C4-2B (cell line): Measurements from ENCODE around the gene GLT1D1.

ENCODE experiments used
- H3K27ac ChIP-seq: fragments of 450-650 bp; 2 replicates; pipeline ENCODE4 v1.5.1; 2017
- ZFX ChIP-seq: fragments of 450-650 bp; IDR thresholded peaks from 2 replicates; pipeline ENCODE4 v1.6.1; 2017
- TF ChIP-seq, protein P1 (sequence below): fragments of 450-650 bp; conservative IDR thresholded peaks from 2 replicates; pipeline ENCODE4 v1.5.1; 2017; ENCODE audit warnings: mild to moderate bottlenecking

Gene GLT1D1

DNA sequence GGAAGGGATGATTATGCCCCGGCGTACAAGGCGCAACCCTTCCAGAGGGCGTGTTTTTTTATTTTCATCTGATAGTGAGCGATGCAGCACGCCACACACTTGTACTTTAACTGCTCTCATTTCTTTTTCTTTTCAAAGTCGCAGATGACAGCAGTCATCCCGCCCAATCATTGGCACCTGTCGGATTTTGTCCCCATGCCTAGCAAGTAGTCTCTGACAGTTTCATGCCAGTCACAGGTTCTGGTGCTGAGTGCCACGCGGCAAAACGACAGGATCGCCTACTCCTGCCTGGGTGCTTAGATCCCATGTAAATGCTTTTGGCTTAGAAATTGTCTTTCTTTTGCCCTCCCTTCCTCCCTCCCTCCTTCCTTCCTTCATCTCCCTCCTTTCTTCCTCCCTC lies 117.7 kb downstream of the GLT1D1 start:
- no peak overlapping the region for H3K27ac ChIP-seq
- no peak for TF ChIP-seq ZFX
- TF ChIP-seq, protein P1, sequence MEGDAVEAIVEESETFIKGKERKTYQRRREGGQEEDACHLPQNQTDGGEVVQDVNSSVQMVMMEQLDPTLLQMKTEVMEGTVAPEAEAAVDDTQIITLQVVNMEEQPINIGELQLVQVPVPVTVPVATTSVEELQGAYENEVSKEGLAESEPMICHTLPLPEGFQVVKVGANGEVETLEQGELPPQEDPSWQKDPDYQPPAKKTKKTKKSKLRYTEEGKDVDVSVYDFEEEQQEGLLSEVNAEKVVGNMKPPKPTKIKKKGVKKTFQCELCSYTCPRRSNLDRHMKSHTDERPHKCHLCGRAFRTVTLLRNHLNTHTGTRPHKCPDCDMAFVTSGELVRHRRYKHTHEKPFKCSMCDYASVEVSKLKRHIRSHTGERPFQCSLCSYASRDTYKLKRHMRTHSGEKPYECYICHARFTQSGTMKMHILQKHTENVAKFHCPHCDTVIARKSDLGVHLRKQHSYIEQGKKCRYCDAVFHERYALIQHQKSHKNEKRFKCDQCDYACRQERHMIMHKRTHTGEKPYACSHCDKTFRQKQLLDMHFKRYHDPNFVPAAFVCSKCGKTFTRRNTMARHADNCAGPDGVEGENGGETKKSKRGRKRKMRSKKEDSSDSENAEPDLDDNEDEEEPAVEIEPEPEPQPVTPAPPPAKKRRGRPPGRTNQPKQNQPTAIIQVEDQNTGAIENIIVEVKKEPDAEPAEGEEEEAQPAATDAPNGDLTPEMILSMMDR: no peak

DNA sequence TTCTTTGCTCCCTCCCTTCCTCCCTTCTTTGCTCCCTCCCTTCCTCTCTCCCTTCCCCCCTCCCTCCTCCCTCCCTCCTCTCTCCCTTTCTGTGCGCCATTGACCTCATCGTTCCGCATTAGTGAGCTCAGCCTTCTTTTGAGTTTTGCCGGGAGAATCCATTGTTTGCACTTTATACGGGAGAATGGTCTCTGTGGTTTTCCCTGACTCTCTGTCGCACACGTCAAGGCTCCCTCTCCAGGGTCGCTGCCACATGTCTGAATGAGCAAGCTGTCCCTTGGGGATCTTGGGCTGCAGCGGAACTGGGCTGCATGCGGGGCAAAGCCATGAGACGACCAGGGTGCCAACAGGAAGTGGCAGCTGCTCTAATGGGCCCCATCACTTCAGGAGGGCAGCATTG lies 118.5 kb downstream of the GLT1D1 start:
- no peak overlapping the region for H3K27ac ChIP-seq
- no peak for TF ChIP-seq ZFX
- TF ChIP-seq, protein P1: no peak

DNA sequence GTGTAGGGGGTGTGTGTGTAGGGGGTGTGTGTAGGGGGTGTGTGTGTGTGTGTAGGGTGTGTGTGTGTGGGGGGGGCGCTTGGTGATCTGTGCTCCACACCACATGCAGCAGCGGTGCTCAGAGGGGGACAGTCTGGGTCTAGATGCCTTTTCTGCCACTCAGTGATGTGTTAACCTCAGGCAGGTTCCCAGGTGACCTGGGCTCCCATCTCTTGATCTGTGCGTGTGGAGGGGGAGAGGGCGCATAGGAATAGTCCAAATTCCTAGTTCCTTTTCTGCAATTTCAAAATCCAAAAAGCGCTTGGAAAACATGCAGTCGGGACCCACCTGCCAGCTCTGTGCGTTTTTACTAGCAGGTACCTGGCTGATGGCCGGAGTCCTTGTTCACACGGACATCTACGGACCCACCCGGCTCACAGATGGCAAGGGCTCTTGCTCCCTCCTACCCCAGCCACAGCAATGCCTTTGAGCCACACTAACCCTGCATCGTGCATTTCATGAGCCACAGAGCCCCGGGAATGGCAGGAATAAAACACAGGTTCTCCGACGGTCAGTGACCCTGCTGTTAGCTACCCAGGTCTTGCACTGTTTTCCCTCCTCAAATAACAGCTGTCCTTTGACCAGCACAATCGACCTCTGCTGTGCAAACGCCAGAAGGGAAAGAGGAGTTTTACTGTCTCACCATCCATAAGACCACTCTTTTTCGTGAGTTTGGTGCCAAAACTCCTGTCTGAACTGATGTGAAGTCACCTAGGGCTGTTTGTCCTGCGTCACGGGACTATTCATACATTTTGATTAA lies 120.8 kb downstream of the GLT1D1 start:
- no peak for TF ChIP-seq ZFX
- TF ChIP-seq, protein P1: no peak
- H3K27ac ChIP-seq: no peak overlapping the region

DNA sequence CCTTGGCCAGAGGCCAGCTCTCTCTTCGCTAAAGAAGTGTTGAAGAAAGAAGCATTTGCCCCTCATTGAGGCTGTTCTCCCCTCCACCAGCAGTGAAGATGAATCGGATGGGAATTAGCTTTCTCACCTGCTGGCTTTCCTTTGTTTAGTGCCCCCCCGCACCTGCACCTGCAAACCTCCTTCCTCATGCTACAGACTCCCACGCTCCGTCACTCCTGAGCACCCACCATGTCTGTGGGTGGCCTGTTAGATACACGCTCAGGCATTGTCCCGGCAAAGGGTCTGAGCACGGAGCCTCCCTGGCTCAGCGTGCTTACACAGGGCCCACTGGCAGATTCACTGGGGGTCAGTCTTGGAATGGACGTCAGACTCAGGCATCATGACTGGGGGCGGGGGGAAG lies 121.6 kb downstream of the GLT1D1 start:
- TF ChIP-seq, protein P1: no peak
- no peak overlapping the region for H3K27ac ChIP-seq

DNA sequence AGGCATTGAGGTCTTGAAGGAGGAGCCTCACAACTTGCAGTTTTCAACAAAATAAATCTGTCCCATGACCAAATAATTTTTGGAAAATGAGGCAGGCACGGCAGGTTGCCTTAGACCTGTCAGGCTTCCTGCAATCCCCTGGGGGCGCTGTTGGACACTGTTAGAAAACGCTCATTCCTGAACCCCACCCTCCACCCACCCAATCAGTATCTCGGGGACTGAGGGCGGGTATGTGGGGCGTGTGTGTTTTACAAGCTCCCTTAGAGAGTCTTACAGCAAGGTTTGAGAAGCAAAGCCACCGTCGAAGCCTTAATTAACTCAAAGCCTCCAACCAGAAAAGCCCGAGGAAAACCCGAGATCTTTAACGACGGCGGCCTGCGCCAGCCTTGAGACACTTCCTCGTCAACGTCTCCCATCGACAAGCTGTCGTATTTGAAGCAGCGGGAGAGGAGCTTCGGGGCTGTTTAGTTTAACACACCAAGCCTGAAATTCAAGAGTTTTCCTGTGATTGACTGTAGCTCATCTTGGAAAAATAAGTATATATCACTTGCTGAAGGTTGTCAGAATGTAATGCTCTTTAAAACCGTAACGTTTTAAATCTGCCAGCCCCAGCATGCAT lies 123.0 kb downstream of the GLT1D1 start:
- no peak overlapping the region for H3K27ac ChIP-seq
- TF ChIP-seq ZFX: no peak
- TF ChIP-seq, protein P1: no peak; the same call in 1 of the 2 replicates

DNA sequence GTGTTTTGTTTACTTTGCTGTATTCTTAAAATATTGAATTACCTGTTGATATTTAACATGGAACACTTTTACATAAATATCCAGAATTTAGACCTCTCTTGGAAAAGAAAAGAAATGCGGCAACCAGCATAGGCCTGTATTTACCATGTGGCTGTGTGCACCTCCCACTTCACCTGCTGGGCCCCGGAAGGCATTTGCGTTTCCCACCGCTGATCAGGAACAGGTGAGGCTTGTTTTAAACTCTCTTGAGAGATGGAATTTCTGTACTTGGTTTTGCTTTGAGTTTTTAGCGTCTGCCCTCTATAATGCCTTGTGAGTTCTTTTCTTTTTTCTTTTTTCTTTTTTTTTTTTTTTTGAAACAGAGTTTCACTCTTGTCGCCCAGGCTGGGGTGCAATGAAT lies 124.2 kb downstream of the GLT1D1 start:
- no peak overlapping the region for H3K27ac ChIP-seq
- TF ChIP-seq ZFX: no peak
- TF ChIP-seq, protein P1: no peak

DNA sequence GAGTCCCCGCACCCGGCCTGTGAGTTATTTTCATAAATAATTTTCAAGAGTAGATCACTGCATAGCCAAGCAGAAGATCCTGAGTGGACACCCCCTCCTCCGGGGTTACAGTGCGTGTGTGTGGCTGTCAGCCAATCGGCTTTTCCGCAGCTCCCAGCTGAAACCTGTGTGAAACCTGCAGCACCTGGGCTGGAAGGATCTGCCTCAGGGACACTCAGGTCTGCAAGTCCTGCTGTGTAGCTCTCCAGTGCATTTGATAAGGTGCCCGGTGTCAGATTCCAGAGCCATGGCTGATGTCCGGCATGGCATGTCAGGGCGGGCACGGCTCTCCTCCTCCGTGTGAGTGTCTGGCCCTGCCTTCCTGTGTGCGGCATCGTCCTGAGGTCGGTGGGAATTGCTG lies 124.8 kb downstream of the GLT1D1 start:
- H3K27ac ChIP-seq: no peak overlapping the region

More for the DNA sequence above, 124.8 kb downstream of the GLT1D1 start:
- no peak for TF ChIP-seq ZFX
- TF ChIP-seq, protein P1: no peak
